Uterus (tissue), 2 donors: ENCODE data around the gene ZNF101.

Experiments used
- CTCF ChIP-seq, 4 experiments: fragments of 200-600 bp in 2 of 4; fragments of 450-650 bp in 2 of 4; sonication (generic) in 2 of 4; IDR thresholded peaks; one replicate each; pipeline ENCODE4 v1.5.1; 2016 to 2019; ENCODE audit warnings: antibody characterized with exemption in 4 of 4, mild to moderate bottlenecking in 2 of 4, moderate library complexity in 1 of 4
- POLR2A ChIP-seq, 2 donors: fragments of 450-650 bp; IDR thresholded peaks; one replicate each; pipeline ENCODE4 v1.6.1; 2016; ENCODE audit warnings: antibody characterized with exemption in 2 of 2, mild to moderate bottlenecking in 1 of 2, moderate library complexity in 1 of 2

- no peak for TF ChIP-seq CTCF (IDR thresholded peaks at IDR 0.05)
- no peak for TF ChIP-seq POLR2A (IDR thresholded peaks at IDR 0.05)
Observed at GRCh38 chr19:19649155-19649554, 19.5 kb upstream of the ZNF101 start.
